Stimulated activated CD8-positive, alpha-beta memory T cell treated with anti-CD3 and anti-CD28 coated beads, Interleukin-12 subunit alpha, Interleukin-12 subunit beta, amount 100 ng/mL, for 24 hours (primary cell): Measurements from ENCODE around the gene GALK1.

Experiments used
- DNase-seq: peaks from one replicate; pipeline ENCODE4 v3.0.0-alpha.2; 2020; ENCODE audit errors: extremely low read depth

GALK1 gene

DNA sequence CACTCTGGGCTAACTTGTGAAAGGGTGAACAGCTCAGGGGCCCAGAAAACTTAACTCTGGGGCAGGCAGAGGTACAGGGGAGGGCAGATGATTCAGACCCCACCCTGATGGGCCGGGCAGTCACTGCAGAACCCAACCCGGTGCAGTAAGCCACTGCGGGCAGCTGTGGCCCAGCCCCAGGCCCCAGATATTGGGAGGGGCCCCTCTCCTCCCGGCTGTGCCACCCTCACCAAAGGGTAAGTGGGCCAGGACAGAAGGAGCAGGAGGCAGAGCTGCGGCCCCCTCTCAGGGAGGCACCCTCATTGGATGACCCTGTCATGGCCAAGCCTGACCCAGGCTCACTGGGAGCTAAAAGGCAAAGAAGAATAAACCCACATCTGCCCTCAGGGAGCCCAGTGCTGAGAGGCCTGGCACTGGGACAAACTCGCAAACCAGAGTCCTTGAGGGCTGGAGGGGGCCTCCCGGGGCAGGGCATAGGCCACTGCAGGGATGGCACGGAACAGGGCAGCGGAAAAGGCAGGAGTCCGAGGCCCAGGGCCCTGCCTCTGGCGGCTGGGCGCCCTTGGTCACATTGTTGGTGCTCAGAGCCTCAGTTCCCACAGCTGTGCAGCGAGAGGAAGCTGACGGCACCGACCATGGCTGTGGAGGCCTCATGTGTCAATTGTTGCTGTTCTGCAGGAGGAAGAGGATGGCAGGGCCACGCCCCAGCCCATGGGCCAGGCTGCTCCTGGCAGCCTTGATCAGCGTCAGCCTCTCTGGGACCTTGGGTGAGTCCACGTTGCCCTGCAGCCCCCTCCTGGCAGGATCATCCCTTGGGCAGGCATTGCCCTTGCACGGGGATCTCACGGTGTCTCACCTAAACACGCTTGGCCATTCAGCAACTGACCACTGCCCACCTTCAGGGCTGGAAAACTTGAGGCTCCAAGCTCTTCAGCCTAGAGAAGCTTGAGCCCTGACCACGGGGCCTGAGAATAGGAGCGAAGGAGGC is 40.7 kb downstream of the GALK1 start:
- no peak for DNase-seq

DNA sequence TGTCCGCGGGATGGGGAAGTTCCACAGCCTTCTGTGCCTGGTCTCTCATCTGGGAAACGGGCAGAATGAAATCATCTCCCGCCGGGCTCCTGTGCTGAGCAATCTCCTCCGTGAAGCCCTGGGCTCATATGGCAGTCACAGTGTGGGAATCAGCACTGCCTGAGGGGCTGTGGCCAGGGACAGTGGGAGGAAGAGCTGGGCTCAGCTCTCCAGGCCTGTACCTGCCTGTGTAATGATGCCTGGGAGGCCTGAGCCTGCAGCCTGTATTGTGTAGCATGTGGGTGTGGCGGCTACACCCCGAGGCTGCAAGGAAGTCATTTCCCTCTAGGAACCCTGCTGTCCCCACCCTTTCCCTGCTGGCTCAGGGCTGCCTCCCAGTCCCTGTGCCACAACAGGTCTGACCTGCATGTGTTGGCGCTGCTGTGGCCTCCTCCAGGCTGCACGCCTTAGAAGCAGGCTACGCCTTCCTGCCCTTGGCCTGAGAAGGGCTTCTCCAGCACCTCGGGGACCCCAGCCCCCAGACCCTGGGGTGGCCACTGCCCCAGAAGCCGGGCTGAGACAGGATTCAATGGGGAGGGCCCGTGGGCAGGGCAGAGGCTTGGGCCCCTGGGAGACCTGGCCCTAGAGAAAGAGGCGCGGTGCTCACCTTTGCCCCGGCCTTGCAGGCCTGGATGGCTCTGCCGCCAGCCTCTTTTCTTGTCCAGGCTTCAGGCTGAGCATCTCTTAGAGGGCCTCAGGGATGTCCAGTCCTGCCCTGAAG is 41.6 kb downstream of the GALK1 start:
- DNase-seq = no peak

DNA sequence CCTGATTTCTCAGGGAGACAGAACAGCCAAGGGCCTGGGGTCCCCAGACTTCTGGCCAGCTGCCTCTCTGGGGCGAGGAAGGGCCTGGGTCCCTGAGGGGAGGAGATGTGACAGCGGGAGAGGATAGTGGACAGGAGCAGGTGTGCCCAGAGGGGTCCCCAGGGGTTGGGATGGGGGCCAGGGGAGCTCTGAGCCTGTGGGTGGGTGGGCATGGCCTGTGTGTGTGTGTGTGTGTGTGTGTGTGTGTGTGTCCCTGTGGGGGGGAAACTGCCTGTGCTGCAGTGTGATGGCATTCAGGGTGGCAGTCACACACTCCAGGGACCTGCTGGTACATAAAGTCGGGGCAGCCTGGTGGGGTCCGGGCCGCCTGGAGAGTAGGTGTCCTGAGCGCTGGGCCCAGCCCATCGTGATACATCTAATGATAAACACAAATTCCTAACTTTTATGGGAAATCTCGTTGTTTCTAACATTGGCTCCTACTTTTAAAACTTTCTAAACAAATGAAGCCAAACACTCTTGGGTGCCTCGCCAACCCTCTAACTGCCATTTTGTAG is 42.4 kb downstream of the GALK1 start:
- DNase-seq = no peak

DNA sequence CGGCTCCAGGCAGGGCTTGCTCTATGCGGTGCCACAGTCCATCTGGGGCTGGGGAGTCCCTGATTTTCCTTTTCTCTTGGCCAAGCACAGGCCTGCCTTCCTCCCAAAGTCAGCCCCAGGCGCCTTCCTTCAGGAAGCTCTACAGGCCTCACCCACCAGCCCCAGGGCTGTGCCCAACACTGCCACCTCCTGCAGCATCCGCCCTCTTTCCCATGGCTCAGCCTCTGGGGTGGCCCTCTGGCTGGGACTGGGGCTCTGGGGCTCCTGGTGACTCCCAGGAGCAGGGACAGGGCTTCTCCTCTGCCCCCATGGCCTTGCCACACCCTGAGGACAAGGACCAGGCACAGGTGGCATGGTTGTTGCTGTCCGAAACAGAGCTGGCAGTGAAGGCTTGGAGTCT is 42.9 kb downstream of the GALK1 start:
- DNase-seq = no peak

DNA sequence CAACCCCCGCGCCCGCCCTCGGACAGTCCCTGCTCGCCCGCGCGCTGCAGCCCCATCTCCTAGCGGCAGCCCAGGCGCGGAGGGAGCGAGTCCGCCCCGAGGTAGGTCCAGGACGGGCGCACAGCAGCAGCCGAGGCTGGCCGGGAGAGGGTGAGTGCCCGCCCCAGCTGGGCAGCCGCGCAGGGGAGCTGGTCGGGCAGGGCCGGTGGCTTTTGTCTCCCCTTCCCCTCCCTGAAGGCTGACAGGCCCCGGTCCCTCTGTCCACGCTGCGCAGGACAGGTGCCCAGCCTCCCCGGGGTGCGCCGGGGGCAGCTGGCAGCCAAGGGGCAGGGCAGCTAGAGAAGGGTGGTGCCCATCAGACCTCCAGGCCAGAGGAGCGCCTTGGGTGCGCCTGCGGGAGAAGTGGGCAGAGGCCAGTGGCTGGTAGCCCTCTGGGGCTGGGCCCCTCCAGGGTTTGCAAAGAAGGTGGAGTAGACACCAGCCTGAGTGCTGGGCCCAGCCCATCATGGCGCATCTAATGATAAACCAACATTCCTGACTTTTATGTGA is 43.5 kb downstream of the GALK1 start:
- no peak for DNase-seq

DNA sequence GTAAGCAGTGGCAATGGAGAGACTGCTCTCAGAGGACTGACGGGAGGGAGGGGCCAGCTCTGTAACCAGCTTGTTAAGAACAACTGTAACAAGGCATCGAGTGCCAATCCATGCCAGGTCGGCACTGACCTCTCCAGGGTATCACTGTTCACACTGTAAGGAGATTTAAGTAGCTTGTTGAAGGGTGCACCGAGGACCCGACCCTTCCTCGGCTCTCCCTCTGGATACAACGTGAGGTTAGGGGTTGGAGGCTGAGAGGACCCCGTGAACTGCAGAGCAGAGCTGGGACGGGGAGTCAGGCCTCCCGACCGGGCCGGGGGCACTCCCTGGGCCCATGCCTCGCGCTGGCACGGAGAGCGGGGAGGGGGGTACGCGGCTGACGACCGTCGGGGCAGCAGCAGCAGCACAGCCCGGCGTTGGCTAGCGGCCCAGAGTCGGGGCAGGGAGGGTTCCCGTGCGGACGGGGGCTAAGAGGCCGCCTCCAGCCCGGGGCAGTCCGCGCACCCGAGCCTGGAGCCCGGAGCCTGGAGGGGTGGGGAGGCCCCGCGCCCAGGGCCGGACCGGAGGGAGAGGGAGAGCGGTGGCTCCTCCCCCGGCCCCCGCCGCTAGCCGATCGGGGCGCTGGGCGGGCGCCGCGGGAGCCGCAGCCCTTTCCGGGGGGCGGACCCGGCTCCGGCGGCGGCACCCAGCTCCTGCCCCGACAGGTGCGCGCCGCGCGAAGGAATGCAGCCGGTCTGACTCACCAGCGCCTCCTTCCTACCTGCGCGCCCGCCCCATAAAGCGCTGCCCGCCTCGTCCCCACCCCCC is 44.1 kb downstream of the GALK1 start, which contains the start of gene ITGB4:
Gene ITGB4 (plus strand): TSS at position 804 of the 807 bp plus-strand sequence. CDS start 3,245 bp downstream, outside the sequence.
- DNase-seq = peak; percentile 9

DNA sequence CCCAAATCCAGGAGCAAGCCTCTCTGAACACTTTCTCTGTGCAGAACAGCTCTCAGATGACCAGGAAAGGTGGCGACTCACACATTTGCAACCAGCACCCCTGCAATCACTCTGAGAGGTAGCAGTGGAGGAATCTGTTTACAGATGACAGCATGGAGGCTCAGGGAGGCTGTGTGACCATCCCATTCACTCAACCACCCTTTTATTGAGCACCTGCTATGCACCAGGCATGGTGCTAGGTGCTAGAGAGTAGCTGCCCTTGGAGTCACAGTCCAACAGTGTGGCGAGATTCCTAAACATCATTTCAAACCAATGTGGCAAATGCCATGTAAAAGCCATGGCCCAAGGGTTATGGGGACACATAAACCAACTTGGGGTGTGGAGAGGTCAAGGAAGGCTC is 45.3 kb downstream of the GALK1 start:
- DNase-seq = no peak

DNA sequence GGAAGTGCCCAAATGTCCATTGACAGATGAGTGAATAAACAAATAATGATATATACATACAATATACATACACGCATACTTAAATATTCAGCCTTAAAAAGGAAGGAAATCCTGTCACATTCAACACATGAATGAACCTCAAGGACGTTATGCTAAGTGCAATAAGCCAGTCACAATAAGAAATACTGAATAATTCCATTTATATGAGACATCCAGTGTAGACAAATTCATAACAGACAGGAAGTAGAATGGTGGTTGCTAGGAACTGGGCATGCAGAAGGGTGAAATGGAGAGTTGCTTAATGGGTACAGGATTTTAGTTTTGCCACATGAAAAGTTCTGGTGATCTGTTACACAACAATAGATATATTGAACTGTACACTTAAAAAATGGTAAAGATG is 52.5 kb downstream of the GALK1 start:
- no peak for DNase-seq
